GM10248 (cell line): ENCODE measurements around the gene HOMER2.

ENCODE experiments used
- CTCF ChIA-PET: fragments of 300-600 bp; sonication (Branson Sonifier 250); formaldehyde crosslinking; extraction: SDS; loops from one replicate; lab custom pipeline; 2021; ENCODE audit warnings: antibody characterized with exemption; lab: Yijun Ruan, JAX
- POLR2A ChIA-PET: fragments of 350-650 bp; sonication (Branson Sonifier 250); formaldehyde crosslinking; extraction: SDS; loops from one replicate; lab custom pipeline; 2020; ENCODE audit warnings: antibody characterized with exemption; lab: Yijun Ruan, JAX
- DNase-seq: peaks from one replicate; pipeline ENCODE4 v3.0.0; 2012; ENCODE audit errors: extremely low spot score
- TF ChIP-seq, protein P1 (sequence below): IDR thresholded peaks from 2 replicates; pipeline ENCODE4 v1.5.1; 2012; ENCODE audit warnings: mild to moderate bottlenecking, low read depth; ENCODE audit errors: extremely low read depth, missing control alignments, control extremely low read depth

HOMER2 gene

DNA sequence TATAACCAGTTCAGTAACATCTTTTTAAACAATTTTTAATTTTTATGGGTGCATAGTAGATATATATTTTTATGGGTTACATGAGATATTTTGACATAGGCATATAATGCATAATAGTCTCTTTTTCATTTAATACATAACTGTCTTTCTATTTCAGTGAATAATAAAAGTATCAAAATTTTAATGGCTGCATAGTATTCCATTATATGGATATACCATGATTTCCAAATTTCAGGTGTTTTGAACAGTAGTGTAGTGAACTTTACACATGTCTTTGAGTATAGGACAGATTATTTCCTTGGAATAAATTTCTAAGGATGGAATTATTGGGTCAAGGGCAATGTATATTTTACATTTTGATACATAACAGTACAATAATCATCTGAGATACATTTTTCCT, 132.4 kb downstream of the HOMER2 start:
- TF ChIP-seq, protein P1, sequence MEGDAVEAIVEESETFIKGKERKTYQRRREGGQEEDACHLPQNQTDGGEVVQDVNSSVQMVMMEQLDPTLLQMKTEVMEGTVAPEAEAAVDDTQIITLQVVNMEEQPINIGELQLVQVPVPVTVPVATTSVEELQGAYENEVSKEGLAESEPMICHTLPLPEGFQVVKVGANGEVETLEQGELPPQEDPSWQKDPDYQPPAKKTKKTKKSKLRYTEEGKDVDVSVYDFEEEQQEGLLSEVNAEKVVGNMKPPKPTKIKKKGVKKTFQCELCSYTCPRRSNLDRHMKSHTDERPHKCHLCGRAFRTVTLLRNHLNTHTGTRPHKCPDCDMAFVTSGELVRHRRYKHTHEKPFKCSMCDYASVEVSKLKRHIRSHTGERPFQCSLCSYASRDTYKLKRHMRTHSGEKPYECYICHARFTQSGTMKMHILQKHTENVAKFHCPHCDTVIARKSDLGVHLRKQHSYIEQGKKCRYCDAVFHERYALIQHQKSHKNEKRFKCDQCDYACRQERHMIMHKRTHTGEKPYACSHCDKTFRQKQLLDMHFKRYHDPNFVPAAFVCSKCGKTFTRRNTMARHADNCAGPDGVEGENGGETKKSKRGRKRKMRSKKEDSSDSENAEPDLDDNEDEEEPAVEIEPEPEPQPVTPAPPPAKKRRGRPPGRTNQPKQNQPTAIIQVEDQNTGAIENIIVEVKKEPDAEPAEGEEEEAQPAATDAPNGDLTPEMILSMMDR: no peak
- CTCF ChIA-PET: no interaction called here
- POLR2A ChIA-PET: no interaction called here
- DNase-seq: no peak

DNA sequence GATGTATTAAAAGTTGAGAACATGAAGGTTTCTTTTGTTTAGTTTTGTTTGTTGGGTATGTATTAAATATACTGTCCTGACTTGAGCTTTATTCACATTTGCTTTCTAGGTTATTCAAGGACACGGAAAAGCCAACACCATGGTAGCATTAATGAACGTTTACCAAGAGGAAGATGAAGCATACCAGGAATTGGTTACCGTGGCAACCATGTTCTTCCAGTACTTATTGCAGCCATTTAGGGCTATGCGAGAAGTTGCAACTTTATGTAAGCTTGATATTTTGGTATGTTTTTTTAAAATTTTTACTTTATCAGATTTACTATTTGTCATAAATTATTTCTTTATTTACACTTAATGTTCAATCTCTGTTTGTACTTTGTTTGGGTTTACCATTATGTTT, 139.5 kb downstream of the HOMER2 start:
- TF ChIP-seq, protein P1: no peak
- no peak for DNase-seq
- ChIA-PET CTCF (interaction anchor here (1.0 to 1.9 kb wide), 3 partner anchors 17 to 282 kb away, joined by 3 to 5 read pairs (median 4); no protein-coding TSS in a partner anchor), POLR2A (no interaction called here)

DNA sequence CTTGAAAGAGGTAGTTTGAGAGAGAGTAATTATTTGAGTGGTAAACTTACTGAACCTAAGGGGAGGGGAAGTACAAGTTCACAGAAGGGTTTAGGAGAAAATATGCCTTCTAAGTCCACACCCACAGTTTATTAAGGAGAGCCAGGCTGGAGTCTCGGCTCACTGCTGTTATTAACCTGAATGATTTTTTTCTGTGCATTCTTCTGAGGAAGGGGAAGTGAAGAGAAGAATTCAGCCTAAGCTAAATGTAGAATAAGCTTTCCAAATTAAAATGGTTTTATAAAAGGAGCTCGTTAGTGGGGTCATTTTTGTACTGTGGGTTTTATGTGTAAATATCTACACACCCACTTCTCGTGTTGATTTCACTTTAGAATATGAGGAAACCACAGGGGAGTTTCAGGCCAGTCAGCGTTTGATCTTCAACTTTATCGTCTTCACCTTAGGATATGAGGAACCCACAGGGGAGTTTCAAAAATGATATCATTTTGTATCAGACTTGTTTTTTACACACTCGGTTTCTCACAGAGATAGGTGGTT, 141.6 kb downstream of the HOMER2 start:
- ChIA-PET POLR2A (interaction anchor here (0.6 to 1.3 kb wide), 2 partner anchors 22 to 54 kb away, joined by 3 to 7 read pairs; no protein-coding TSS in a partner anchor), CTCF (interaction anchor here (1.0 to 2.1 kb wide), 4 partner anchors 7 to 59 kb away, joined by 3 to 4 read pairs (median 3); no protein-coding TSS in a partner anchor)
- TF ChIP-seq, protein P1: no peak
- DNase-seq: no peak

DNA sequence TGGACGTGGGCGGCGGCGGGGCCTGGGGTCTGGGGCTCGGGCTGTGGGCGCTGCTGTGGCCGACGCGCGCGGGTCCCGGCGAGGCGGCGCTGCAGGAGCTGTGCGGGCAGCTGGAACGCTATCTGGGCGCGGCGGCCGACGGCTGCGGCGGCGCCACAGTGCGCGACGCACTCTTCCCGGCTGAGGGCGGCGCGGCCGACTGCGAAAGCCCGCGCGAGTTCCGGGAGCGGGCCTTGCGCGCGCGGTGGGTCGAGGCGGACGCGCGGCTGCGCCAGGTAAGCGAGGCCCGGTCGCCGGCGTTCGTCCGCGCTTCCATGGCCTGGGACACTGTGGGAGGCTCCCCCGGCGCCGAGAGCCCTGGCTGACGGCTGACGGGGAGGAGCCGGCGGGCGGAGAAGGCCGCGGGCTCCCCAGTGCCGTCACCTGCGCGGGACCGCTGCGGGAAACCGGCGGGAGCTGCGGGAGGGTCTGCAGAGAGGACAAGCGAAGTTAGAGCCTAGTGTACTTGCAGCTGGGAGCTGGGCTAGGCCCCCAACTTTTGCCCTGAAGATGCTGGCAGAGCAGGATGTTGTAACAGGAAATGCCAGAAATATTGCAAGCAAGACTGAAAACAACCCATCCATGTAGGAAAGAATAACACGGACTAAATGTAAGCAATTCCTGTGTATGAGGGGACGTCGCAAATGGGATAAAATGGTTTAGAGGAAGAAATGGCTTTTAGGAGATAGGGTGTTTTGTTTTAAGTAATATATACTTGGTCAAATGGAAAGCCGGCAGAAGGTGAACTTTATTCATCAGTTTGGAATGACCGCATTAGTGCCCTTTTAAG, 142.2 kb downstream of the HOMER2 start:
- DNase-seq: no peak
- TF ChIP-seq, protein P1: no peak
- ChIA-PET CTCF (interaction anchor here (0.7 to 2.1 kb wide), 4 partner anchors 8 to 35 kb away, joined by 3 to 4 read pairs (median 3); no protein-coding TSS in a partner anchor), POLR2A (interaction anchor here (0.6 to 1.3 kb wide), 2 partner anchors 22 to 53 kb away, joined by 3 to 7 read pairs; no protein-coding TSS in a partner anchor)

DNA sequence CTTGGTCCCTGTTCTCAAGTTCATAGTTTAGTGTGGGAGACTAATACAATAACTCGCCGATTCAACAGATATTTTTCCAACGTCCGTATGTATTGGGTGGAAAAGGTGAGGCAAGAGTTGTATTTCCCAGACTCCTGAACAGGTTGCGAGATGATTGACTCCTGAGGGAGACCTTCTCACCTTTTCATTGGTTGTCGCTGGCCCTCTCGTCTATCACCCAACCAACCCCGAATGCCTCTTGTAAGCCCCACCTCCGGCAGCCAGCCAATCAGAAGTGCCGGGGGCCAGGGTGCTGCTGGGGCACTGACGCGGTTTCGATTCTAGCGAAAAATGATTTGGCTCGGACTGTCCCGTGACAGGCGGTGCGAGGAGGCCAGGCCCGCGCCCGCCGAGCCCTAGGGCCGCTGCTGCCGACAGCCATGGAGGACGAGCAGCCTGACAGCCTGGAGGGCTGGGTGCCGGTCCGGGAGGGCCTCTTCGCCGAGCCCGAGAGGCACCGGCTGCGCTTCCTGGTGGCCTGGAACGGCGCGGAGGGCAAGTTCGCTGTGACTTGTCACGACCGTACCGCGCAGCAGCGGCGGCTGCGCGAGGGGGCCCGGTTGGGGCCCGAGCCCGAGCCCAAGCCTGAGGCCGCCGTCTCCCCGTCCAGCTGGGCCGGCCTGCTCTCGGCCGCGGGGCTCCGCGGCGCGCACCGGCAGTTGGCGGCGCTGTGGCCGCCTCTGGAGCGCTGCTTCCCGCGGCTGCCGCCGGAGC, 143.0 kb downstream of the HOMER2 start, which contains the start of gene WHAMM:
Gene WHAMM, plus strand, starts transcription at position 321 of the 753 bp plus-strand sequence. Its CDS starts 99 bp downstream, at position 420.
- CTCF ChIA-PET: interaction anchor here (0.7 to 2.1 kb wide), 2 partner anchors 9 to 13 kb away, joined by 3 to 4 read pairs; no protein-coding TSS in a partner anchor
- TF ChIP-seq, protein P1: peak; percentile 48
- POLR2A ChIA-PET: interaction anchor here (1.3 kb wide), 1 partner anchor 23 kb away, joined by 7 read pairs; no protein-coding TSS in a partner anchor
- peak; percentile 93 for DNase-seq
